ENCODE results near the gene MAGEA9.
"Not testable (repeated sequence)": the region's sequence is repeated elsewhere in the genome, so short reads cannot be mapped to it uniquely, and the experiment has no call there.

The MAGEA9 gene

GRCh38 chrX:149807747-149808458 lies 26.2 kb downstream of the MAGEA9 start:
- DNase-seq: no peak

- no peak for DNase-seq
Observed at GRCh38 chrX:149818652-149819051, 36.9 kb downstream of the MAGEA9 start.

GRCh38 chrX:149819371-149819770 lies 37.6 kb downstream of the MAGEA9 start:
- DNase-seq: no peak

- no peak for DNase-seq
Observed at GRCh38 chrX:149825424-149825823, 43.7 kb downstream of the MAGEA9 start.

- no peak for DNase-seq
Observed at GRCh38 chrX:149827254-149827653, 45.5 kb downstream of the MAGEA9 start.

- no peak for DNase-seq
Observed at GRCh38 chrX:149829751-149830191, 48.0 kb downstream of the MAGEA9 start.

GRCh38 chrX:149830192-149830873 lies 48.6 kb downstream of the MAGEA9 start:
- DNase-seq: no peak

GRCh38 chrX:149831473-149831872 lies 49.7 kb downstream of the MAGEA9 start:
- DNase-seq: no peak

GRCh38 chrX:149836728-149837127 lies 55.0 kb downstream of the MAGEA9 start:
- DNase-seq: not testable (repeated sequence)

- DNase-seq: no peak
Observed at GRCh38 chrX:149837167-149837566, 55.4 kb downstream of the MAGEA9 start.

Measured in NCI-H748 treated with DMSO at 0.1 percent for 48 hours (cell line).